ENCODE measurements around the gene MGME1. TPM values are rescaled to one million over a fixed set of nuclear protein-coding genes. Genes with fewer than 3 reads are reported as not detected.

The MGME1 gene
- total RNA-seq, 1 donor from 2014 or later: 14.2 TPM

GRCh38 chr20:17921774-17922173 lies 47.0 kb upstream of the MGME1 start:
- Histone ChIP-seq H3K27me3 (ENCODE audit: insufficient read depth, low read length) (no peaks in the 10 kb centered on the region), H3K4me2 (ENCODE audit: low read length) (no peak overlapping the region), H3K36me3 (ENCODE audit: insufficient read depth, low read length) (no peaks in the 10 kb centered on the region), H2AFZ (ENCODE audit: low read depth, low read length) (no peak overlapping the region), H3K9ac (ENCODE audit: low read length) (no peak overlapping the region), H3K9me3 (ENCODE audit: insufficient read depth, low read depth, low read length) (no peaks in the 10 kb centered on the region), H4K20me1 (ENCODE audit: insufficient read depth, low read length) (no peaks in the 10 kb centered on the region), H3K4me1 (ENCODE audit: insufficient read depth, low read length) (no peaks in the 10 kb centered on the region), H3K27ac (ENCODE audit: low read depth, low read length) (no peak overlapping the region), H3K79me2 (ENCODE audit: insufficient read depth, low read length) (no peaks in the 10 kb centered on the region), H3K4me3 (ENCODE audit: insufficient read depth, low read depth, low read length) (no peak overlapping the region)
- DNase-seq (ENCODE audit: low read depth) (no peak), FAIRE-seq (no peak)
- H3K27me3 Mint-ChIP-seq (ENCODE audit: low read depth, unreplicated experiment): peaks cover 8% of the 10 kb centered on the region
- H3K27ac Mint-ChIP-seq (ENCODE audit: unreplicated experiment): no peak overlapping the region
- H3K4me1 Mint-ChIP-seq (ENCODE audit: low read depth, unreplicated experiment): no peaks in the 10 kb centered on the region
- H3K9me3 Mint-ChIP-seq (ENCODE audit: unreplicated experiment): no peaks in the 10 kb centered on the region
- no peaks in the 10 kb centered on the region for H3K36me3 Mint-ChIP-seq (ENCODE audit: low read depth, unreplicated experiment)
- TF ChIP-seq EZH2 (IDR thresholded peaks at IDR 0.05; ENCODE audit: insufficient read depth, low read length): no peak
- TF ChIP-seq, protein P1, sequence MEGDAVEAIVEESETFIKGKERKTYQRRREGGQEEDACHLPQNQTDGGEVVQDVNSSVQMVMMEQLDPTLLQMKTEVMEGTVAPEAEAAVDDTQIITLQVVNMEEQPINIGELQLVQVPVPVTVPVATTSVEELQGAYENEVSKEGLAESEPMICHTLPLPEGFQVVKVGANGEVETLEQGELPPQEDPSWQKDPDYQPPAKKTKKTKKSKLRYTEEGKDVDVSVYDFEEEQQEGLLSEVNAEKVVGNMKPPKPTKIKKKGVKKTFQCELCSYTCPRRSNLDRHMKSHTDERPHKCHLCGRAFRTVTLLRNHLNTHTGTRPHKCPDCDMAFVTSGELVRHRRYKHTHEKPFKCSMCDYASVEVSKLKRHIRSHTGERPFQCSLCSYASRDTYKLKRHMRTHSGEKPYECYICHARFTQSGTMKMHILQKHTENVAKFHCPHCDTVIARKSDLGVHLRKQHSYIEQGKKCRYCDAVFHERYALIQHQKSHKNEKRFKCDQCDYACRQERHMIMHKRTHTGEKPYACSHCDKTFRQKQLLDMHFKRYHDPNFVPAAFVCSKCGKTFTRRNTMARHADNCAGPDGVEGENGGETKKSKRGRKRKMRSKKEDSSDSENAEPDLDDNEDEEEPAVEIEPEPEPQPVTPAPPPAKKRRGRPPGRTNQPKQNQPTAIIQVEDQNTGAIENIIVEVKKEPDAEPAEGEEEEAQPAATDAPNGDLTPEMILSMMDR (IDR thresholded peaks at IDR 0.05; ENCODE audit: insufficient read depth, low read depth, low read length): no peak
- no peak overlapping the region for H3K4me3 Mint-ChIP-seq (ENCODE audit: unreplicated experiment)

GRCh38 chr20:17925141-17925939 lies 43.5 kb upstream of the MGME1 start:
- Histone ChIP-seq H3K4me3 (ENCODE audit: insufficient read depth, low read depth, low read length) (no peak overlapping the region), H3K36me3 (ENCODE audit: insufficient read depth, low read length) (no peaks in the 10 kb centered on the region), H3K9me3 (ENCODE audit: insufficient read depth, low read depth, low read length) (no peaks in the 10 kb centered on the region), H3K27ac (ENCODE audit: low read depth, low read length) (no peak overlapping the region), H2AFZ (ENCODE audit: low read depth, low read length) (no peak overlapping the region), H3K4me2 (ENCODE audit: low read length) (no peak overlapping the region), H3K79me2 (ENCODE audit: insufficient read depth, low read length) (no peaks in the 10 kb centered on the region), H3K9ac (ENCODE audit: low read length) (no peak overlapping the region), H3K27me3 (ENCODE audit: insufficient read depth, low read length) (no peaks in the 10 kb centered on the region), H3K4me1 (ENCODE audit: insufficient read depth, low read length) (no peaks in the 10 kb centered on the region), H4K20me1 (ENCODE audit: insufficient read depth, low read length) (no peaks in the 10 kb centered on the region)
- Mint-ChIP-seq H3K27ac (ENCODE audit: unreplicated experiment) (no peak overlapping the region), H3K4me1 (ENCODE audit: low read depth, unreplicated experiment) (peaks cover 3% of the 10 kb centered on the region), H3K4me3 (ENCODE audit: unreplicated experiment) (no peak overlapping the region), H3K27me3 (ENCODE audit: low read depth, unreplicated experiment) (peaks cover 21% of the 10 kb centered on the region), H3K36me3 (ENCODE audit: low read depth, unreplicated experiment) (peaks cover 1% of the 10 kb centered on the region), H3K9me3 (ENCODE audit: unreplicated experiment) (peaks cover 2% of the 10 kb centered on the region)
- TF ChIP-seq, protein P1 (IDR thresholded peaks at IDR 0.05; ENCODE audit: insufficient read depth, low read depth, low read length): no peak
- TF ChIP-seq EZH2 (IDR thresholded peaks at IDR 0.05; ENCODE audit: insufficient read depth, low read length): no peak
- no peak for DNase-seq (ENCODE audit: low read depth)
- FAIRE-seq: no peak

- H3K27me3 ChIP-seq (ENCODE audit: insufficient read depth, low read length): no peaks in the 10 kb centered on the region
- Mint-ChIP-seq H3K27ac (ENCODE audit: unreplicated experiment) (no peak overlapping the region), H3K4me3 (ENCODE audit: unreplicated experiment) (no peak overlapping the region), H3K27me3 (ENCODE audit: low read depth, unreplicated experiment) (peaks cover 21% of the 10 kb centered on the region), H3K9me3 (ENCODE audit: unreplicated experiment) (peaks cover 2% of the 10 kb centered on the region), H3K36me3 (ENCODE audit: low read depth, unreplicated experiment) (peaks cover 1% of the 10 kb centered on the region), H3K4me1 (ENCODE audit: low read depth, unreplicated experiment) (peaks cover 3% of the 10 kb centered on the region)
- H3K9me3 ChIP-seq (ENCODE audit: insufficient read depth, low read depth, low read length): no peaks in the 10 kb centered on the region
- no peak overlapping the region for H3K27ac ChIP-seq (ENCODE audit: low read depth, low read length)
- H3K79me2 ChIP-seq (ENCODE audit: insufficient read depth, low read length): no peaks in the 10 kb centered on the region
- no peaks in the 10 kb centered on the region for H4K20me1 ChIP-seq (ENCODE audit: insufficient read depth, low read length)
- no peak for FAIRE-seq
- H2AFZ ChIP-seq (ENCODE audit: low read depth, low read length): no peak overlapping the region
- H3K4me2 ChIP-seq (ENCODE audit: low read length): no peak overlapping the region
- no peak overlapping the region for H3K9ac ChIP-seq (ENCODE audit: low read length)
- no peaks in the 10 kb centered on the region for H3K4me1 ChIP-seq (ENCODE audit: insufficient read depth, low read length)
- no peak overlapping the region for H3K4me3 ChIP-seq (ENCODE audit: insufficient read depth, low read depth, low read length)
- TF ChIP-seq, protein P1 (IDR thresholded peaks at IDR 0.05; ENCODE audit: insufficient read depth, low read depth, low read length): no peak
- TF ChIP-seq EZH2 (IDR thresholded peaks at IDR 0.05; ENCODE audit: insufficient read depth, low read length): no peak
- H3K36me3 ChIP-seq (ENCODE audit: insufficient read depth, low read length): no peaks in the 10 kb centered on the region
- no peak for DNase-seq (ENCODE audit: low read depth)
These were observed 42.9 kb upstream of the MGME1 start for GRCh38 chr20:17925940-17926300.
